ENCODE data around the gene SYNJ1.
"Not testable (repeated sequence)": the region's sequence is repeated elsewhere in the genome, so short reads cannot be mapped to it uniquely, and the experiment has no call there.

The SYNJ1 gene

DNA sequence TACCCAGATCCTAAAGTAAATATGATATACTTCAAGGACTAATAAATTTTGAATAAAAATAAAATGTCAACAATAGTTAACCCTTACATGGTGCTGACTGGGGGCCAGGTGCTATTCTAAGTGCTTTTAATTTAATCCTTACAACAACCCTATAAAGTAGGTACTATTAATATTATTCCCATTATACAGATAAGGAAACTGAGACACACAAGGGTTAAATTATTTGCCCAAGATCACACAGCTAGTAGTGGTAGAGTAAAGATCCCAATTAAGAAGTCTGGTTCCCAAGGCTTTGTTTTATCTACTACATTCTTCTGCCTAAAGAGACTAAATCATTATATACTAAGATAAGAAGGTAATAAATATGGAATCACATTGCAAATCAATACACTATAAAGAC is 34.2 kb downstream of the SYNJ1 start:
- TF ChIP-seq ZFX (IDR thresholded peaks at IDR 0.05): no peak
- TF ChIP-seq, protein P1, sequence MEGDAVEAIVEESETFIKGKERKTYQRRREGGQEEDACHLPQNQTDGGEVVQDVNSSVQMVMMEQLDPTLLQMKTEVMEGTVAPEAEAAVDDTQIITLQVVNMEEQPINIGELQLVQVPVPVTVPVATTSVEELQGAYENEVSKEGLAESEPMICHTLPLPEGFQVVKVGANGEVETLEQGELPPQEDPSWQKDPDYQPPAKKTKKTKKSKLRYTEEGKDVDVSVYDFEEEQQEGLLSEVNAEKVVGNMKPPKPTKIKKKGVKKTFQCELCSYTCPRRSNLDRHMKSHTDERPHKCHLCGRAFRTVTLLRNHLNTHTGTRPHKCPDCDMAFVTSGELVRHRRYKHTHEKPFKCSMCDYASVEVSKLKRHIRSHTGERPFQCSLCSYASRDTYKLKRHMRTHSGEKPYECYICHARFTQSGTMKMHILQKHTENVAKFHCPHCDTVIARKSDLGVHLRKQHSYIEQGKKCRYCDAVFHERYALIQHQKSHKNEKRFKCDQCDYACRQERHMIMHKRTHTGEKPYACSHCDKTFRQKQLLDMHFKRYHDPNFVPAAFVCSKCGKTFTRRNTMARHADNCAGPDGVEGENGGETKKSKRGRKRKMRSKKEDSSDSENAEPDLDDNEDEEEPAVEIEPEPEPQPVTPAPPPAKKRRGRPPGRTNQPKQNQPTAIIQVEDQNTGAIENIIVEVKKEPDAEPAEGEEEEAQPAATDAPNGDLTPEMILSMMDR (conservative IDR thresholded peaks at IDR 0.05): no peak
- no peak overlapping the region for H3K27ac ChIP-seq

DNA sequence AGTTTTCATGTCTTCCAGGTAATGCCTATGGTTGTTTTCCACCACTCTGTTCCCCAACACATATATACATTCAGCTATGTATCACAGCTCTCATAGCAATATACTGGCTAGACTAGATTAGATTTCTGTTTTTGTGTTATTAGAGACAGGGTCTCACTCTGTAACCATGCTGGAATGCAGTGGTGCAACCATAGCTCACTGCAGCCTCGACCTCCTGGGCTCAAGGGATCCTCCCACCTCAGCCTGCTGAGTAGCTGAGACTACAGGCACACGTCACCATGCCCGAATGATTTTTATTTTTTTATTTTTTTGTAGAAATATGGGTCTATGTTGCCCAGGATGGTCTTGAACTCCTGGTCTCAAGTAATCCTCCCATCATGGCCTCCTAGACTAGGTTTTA is 37.7 kb downstream of the SYNJ1 start:
- no peak overlapping the region for H3K27ac ChIP-seq
- TF ChIP-seq ZFX (IDR thresholded peaks at IDR 0.05): no peak
- TF ChIP-seq, protein P1 (conservative IDR thresholded peaks at IDR 0.05): no peak

DNA sequence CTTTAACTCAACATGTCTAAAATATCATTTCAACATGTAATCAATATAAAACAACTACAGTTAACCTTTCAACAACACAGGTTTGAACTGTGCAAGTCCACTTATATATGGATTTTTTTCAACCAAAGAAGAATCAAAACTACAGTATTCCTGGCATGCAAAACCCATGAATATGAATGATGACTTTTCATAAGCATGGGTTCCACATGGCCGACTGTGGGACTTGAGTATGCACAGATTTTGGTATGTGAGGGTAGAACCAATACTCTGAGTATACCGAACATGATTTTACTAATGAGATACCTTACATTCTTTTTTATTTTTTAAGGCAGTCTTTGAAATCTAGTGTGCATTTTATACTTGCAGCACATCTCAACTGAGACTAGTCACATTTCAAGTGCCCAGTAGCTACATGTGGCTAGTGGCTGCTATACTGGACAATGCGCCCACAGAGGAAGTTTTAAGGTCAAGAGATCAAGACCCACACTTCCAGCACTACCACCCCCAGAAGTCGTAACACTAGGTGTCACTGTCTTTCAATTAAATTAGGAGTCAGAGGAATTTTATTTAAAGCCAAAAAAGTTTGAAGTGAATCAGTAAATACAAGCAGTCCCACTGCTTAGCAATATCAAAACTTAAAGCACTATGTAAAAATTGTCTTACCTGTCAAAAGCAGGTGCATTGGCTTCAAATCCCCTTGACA is 40.0 kb downstream of the SYNJ1 start:
- no peak overlapping the region for H3K27ac ChIP-seq
- TF ChIP-seq, protein P1 (conservative IDR thresholded peaks at IDR 0.05): 0 out of 2 replicates have a peak, but pooled peaks have one; percentile 11
- no peak for TF ChIP-seq ZFX (IDR thresholded peaks at IDR 0.05)

DNA sequence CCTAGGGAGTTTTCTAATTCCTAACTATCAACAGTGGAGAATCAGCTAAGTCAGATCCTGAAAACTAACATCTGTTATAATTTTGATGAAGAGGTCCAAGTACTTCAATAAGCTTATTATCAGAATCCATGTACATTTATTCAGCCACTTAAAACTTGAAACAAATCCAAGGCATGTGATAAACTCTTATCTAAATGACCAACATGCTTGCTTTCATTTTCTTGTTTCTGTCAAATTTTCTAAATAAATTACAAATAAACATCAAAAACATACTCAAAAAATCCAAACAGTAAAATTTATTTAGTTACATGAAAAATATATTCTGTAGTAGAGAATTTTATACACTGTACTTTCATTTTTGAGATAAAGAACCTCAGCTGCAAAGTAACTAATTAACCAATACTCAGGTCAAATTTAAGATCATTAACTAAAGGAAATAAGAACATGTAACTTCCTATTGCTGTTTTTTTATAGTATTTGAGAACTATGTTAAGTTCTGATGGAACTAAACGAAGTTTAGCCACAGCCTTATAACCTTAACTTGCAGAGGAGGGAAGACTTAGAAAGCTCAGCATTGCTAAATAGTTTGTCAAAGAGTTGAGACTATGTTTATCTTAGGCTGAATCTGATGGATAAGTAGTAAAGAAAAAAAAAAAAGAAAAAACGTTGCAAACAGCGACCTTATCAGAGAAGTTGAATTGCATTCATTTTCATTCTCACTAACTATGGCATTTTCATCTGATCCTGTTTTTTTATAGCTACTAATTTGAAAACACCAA is 44.9 kb downstream of the SYNJ1 start:
- H3K27ac ChIP-seq: no peak overlapping the region
- TF ChIP-seq, protein P1 (conservative IDR thresholded peaks at IDR 0.05): no peak
- TF ChIP-seq ZFX (IDR thresholded peaks at IDR 0.05): no peak

GRCh38 chr21:32674731-32675130 is 53.1 kb downstream of the SYNJ1 start:
- H3K27ac ChIP-seq: no peak overlapping the region
- TF ChIP-seq, protein P1 (conservative IDR thresholded peaks at IDR 0.05): no peak
- no peak for TF ChIP-seq ZFX (IDR thresholded peaks at IDR 0.05)

- no peak for TF ChIP-seq ZFX (IDR thresholded peaks at IDR 0.05)
- TF ChIP-seq, protein P1 (conservative IDR thresholded peaks at IDR 0.05): no peak
Observed at GRCh38 chr21:32674038-32674437, 53.8 kb downstream of the SYNJ1 start.

DNA sequence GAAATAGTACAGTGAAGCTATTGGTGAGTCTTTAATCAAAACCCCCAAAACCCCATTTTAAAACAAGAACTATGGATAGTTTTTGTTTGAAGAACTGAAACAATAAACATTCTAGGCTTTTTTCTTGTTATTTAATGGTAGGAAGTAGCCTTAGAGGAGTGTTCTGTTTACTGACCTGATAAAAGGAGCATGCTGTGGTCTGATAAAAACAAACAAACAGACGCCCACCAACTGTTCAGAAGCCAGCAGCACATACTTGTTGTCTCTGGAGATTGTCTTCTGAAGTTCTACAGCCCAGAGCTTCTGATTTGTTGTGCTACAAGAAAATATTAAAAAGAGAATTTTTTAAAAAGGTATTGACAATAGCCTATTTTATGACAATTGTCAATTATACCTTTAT is 61.6 kb downstream of the SYNJ1 start:
- TF ChIP-seq ZFX (IDR thresholded peaks at IDR 0.05): no peak
- TF ChIP-seq, protein P1 (conservative IDR thresholded peaks at IDR 0.05): no peak

More at GRCh38 chr21:32674038-32674437, 53.8 kb downstream of the SYNJ1 start:
- H3K27ac ChIP-seq: no peak overlapping the region

DNA sequence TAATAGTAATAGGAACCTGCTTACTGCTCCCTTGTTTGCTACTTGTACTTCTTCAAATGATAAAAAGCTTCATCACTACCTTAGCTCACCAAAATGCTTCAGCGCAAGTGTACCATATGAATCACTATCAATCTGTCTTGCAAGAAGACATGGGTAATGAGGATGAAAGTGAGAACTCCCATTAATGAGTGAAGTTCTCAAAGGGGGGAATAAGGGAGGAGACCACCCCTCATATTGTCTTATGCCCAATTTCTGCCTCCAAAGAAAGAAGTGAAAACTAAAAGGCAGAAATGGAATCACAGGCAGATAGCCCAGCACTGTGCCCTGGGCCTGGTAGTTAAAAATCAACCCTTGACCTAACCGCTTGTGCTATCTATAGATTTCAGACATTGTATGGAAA is 63.7 kb downstream of the SYNJ1 start:
- not testable (repeated sequence) for H3K27ac ChIP-seq

More for the DNA sequence above, 61.6 kb downstream of the SYNJ1 start:
- no peak overlapping the region for H3K27ac ChIP-seq

DNA sequence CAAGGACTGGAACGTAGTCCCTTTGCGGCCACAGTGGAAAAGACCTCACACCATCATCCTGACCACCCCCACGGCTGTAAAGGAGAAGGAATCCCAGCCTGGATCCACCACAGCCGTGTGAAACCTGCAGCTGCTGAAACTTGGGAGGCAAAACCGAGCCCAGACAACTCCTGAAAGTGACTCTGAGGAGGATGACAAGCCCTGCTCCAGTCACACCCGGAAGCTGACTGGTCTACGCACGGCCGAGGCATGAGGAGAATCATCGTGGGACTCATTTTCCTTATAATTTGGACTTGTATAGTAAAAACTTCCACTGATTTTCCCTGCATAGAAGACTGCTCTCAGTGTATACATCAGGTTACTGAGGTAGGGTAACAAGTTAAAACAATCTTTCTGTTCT is 65.8 kb downstream of the SYNJ1 start:
- H3K27ac ChIP-seq: not testable (repeated sequence)

All from C4-2B (cell line).